Smooth muscle cell (in vitro differentiated cells): ENCODE data around the gene TMEM19. TPM values are rescaled to one million over a fixed set of nuclear protein-coding genes. Genes with fewer than 3 reads are reported as not detected.

Experiments
- DNase-seq: peaks from one replicate; lab custom pipeline; 2025; ENCODE audit not compliant: unreplicated experiment; lab: John Stamatoyannopoulos, UW
- H2AFZ ChIP-seq: fragments of 200-600 bp; sonication (generic); 2 replicates; pipeline ENCODE4 v1.6.0; 2016; ENCODE audit warnings: antibody characterized with exemption, low read depth, mild to moderate bottlenecking
- H3F3A ChIP-seq: fragments of 200-600 bp; sonication (generic); 2 replicates; pipeline ENCODE4 v1.6.0; 2017; ENCODE audit warnings: antibody characterized with exemption, low read depth
- H3K27ac ChIP-seq: fragments of 200-600 bp; sonication (generic); 2 replicates; pipeline ENCODE4 v1.5.1; 2016; ENCODE audit warnings: low read depth, mild to moderate bottlenecking
- H3K27me3 ChIP-seq: fragments of 200-600 bp; sonication (generic); 2 replicates; pipeline ENCODE4 v1.6.1; 2016; ENCODE audit warnings: low read depth, mild to moderate bottlenecking
- H3K36me3 ChIP-seq: fragments of 200-600 bp; sonication (generic); 2 replicates; pipeline ENCODE4 v1.5.1; 2016; ENCODE audit warnings: low read depth
- H3K4me1 ChIP-seq: fragments of 200-600 bp; sonication (generic); 2 replicates; pipeline ENCODE4 v1.5.1; 2016; ENCODE audit warnings: low read depth
- H3K4me2 ChIP-seq: fragments of 200-600 bp; sonication (generic); 2 replicates; pipeline ENCODE4 v1.6.0; 2016; ENCODE audit warnings: mild to moderate bottlenecking
- H3K4me3 ChIP-seq: fragments of 200-600 bp; sonication (generic); 2 replicates; pipeline ENCODE4 v1.5.1; 2016; ENCODE audit warnings: mild to moderate bottlenecking
- H3K79me2 ChIP-seq: fragments of 200-600 bp; sonication (generic); 2 replicates; pipeline ENCODE4 v1.6.0; 2016; ENCODE audit warnings: low read depth, mild to moderate bottlenecking
- H3K9ac ChIP-seq: fragments of 200-600 bp; sonication (generic); 2 replicates; pipeline ENCODE4 v1.6.0; 2016; ENCODE audit warnings: low read depth
- H3K9me3 ChIP-seq: fragments of 200-600 bp; sonication (generic); replicated peaks from 2 replicates; pipeline ENCODE4 v1.5.1; 2016; ENCODE audit warnings: low read depth
- H4K20me1 ChIP-seq: fragments of 200-600 bp; sonication (generic); 2 replicates; pipeline ENCODE4 v1.6.0; 2016; ENCODE audit warnings: low read depth
- WGBS: methylation state at CpG from one replicate; pipeline ENCODE4 v1.1.7; 2016; ENCODE audit warnings: low lambda C conversion rate; 5-methylcytosine and 5-hydroxymethylcytosine counted together
- polyA plus RNA-seq: library from polyadenylated mRNA; unstranded; fragments of >200 nt; fragmentation: Nextera tagmentation; extraction: Ambion mirVana; gene quantifications from 2 replicates; pipeline ENCODE4 v1.2.1, GENCODE V29; 2016
- total RNA-seq: library from RNA; depleted of rRNA; stranded (reverse); fragments of >200 nt; gene quantifications from 2 replicates; pipeline ENCODE4 v1.2.3, GENCODE V29; 2014
- TF ChIP-seq, protein P1 (sequence below): fragments of 200-600 bp; sonication (generic); IDR thresholded peaks from 2 replicates; pipeline ENCODE4 v1.5.1; 2017; ENCODE audit warnings: borderline replicate concordance, mild to moderate bottlenecking, antibody characterized with exemption; ENCODE audit not compliant: insufficient read depth, poor library complexity, severe bottlenecking

The TMEM19 gene
- total and polyA plus RNA-seq, 2 experiments from 2014 or later, result 8.3 to 19.6 TPM

DNA sequence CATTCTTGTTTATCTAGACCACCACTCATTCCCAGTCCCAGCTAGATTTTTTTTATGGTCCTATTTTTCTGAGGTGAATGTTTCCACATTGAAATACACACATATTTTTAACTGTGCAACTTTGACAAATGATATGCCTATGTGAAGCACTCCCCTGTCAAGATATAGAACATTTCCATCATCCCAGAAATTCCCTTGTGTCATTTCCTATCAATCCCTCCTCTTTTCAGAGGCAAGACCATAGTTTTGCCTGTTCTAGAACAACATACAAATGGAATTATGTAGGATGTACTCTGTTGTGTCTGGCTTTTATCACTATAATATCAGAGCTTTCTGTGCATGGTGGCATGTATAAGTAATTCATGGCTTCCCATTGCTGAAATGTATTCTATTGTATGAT is 32.7 kb downstream of the TMEM19 start:
- Histone ChIP-seq H3K4me3 (no peak overlapping the region), H3K27ac (no peak overlapping the region), H3K9ac (no peak overlapping the region), H4K20me1 (no peaks in the 10 kb centered on the region), H3K79me2 (no peaks in the 10 kb centered on the region), H3K4me1 (no peaks in the 10 kb centered on the region), H3F3A (no peaks in the 10 kb centered on the region), H3K9me3 (no peaks in the 10 kb centered on the region), H2AFZ (no peak overlapping the region), H3K36me3 (no peaks in the 10 kb centered on the region), H3K4me2 (no peak overlapping the region), H3K27me3 (no peaks in the 10 kb centered on the region)
- DNase-seq, result no peak
- TF ChIP-seq, protein P1, sequence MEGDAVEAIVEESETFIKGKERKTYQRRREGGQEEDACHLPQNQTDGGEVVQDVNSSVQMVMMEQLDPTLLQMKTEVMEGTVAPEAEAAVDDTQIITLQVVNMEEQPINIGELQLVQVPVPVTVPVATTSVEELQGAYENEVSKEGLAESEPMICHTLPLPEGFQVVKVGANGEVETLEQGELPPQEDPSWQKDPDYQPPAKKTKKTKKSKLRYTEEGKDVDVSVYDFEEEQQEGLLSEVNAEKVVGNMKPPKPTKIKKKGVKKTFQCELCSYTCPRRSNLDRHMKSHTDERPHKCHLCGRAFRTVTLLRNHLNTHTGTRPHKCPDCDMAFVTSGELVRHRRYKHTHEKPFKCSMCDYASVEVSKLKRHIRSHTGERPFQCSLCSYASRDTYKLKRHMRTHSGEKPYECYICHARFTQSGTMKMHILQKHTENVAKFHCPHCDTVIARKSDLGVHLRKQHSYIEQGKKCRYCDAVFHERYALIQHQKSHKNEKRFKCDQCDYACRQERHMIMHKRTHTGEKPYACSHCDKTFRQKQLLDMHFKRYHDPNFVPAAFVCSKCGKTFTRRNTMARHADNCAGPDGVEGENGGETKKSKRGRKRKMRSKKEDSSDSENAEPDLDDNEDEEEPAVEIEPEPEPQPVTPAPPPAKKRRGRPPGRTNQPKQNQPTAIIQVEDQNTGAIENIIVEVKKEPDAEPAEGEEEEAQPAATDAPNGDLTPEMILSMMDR, result no peak

- Histone ChIP-seq H3K4me1 (no peaks in the 10 kb centered on the region), H2AFZ (no peak overlapping the region), H4K20me1 (no peaks in the 10 kb centered on the region), H3K9ac (no peak overlapping the region), H3K4me2 (no peak overlapping the region), H3K9me3 (no peaks in the 10 kb centered on the region), H3K27ac (no peak overlapping the region), H3K4me3 (no peak overlapping the region), H3K79me2 (no peaks in the 10 kb centered on the region), H3K27me3 (no peaks in the 10 kb centered on the region), H3F3A (no peaks in the 10 kb centered on the region), H3K36me3 (no peaks in the 10 kb centered on the region)
- 83% methylated on average over 5 of the region's 5 CpGs for WGBS
- DNase-seq, result no peak
- TF ChIP-seq, protein P1, result no peak
Measured at GRCh38 chr12:71719647-71720370, 33.9 kb downstream of the TMEM19 start.

DNA sequence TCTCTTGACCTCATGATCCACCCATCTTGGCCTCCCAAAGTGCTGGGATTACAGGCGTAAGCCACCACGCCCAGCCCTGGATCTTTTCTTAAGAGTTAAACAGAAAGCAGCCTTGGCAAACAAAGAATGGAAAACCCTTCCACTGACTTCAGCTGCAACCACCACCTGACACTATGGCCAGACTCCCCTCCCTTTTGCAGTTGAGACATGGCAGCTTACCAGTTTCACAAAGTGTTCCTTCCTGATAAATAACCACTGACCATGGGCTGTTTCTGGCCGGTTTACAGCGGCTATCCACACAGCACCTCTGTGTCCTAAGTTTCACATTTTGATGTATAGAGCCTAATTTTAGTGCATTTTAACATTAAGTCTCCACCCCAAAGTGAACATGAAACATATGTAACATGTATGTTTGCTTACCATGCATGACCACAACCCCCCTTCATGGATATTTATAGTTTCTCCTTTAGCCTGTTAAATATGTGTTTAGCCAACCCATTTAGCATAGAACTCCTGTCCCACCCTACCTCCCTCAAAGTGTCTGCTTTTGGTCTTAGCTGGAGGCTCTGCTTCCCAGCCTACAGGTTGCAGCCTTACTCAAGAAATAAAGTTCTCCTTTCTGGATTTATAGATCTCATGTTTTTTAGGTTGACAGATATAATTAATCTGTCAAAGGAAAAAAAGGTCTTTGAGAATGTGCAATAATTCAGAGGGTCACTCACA is 36.1 kb downstream of the TMEM19 start:
- Histone ChIP-seq H3K4me3 (no peak overlapping the region), H3K27ac (no peak overlapping the region), H3K27me3 (no peaks in the 10 kb centered on the region), H3K79me2 (no peaks in the 10 kb centered on the region), H3K4me2 (no peak overlapping the region), H3K9me3 (no peaks in the 10 kb centered on the region), H3K4me1 (no peaks in the 10 kb centered on the region), H4K20me1 (no peaks in the 10 kb centered on the region), H2AFZ (no peak overlapping the region), H3F3A (no peaks in the 10 kb centered on the region), H3K9ac (no peak overlapping the region), H3K36me3 (no peaks in the 10 kb centered on the region)
- WGBS, result 96% methylated on average over 4 of the region's 4 CpGs
- no peak for DNase-seq
- TF ChIP-seq, protein P1, result no peak
